ENCODE measurements around the gene ULK4.
"Not testable (repeated sequence)": the region's sequence is repeated elsewhere in the genome, so short reads cannot be mapped to it uniquely, and the experiment has no call there.

The ULK4 gene

GRCh38 chr3:41960826-41961750 lies 815 bp downstream of the ULK4 start:
- DNase-seq (ENCODE audit: low spot score): peak; percentile 20

- no peak for DNase-seq (ENCODE audit: low spot score)
These were observed 5.3 kb downstream of the ULK4 start for GRCh38 chr3:41956574-41956973.

- no peak for DNase-seq (ENCODE audit: low spot score)
These were observed 6.7 kb downstream of the ULK4 start for GRCh38 chr3:41955192-41955591.

GRCh38 chr3:41943311-41943843 lies 18.5 kb downstream of the ULK4 start:
- DNase-seq (ENCODE audit: low spot score): no peak

- no peak for DNase-seq (ENCODE audit: low spot score)
These were observed 21.5 kb downstream of the ULK4 start for GRCh38 chr3:41940393-41940792.

GRCh38 chr3:41936384-41936783 lies 25.5 kb downstream of the ULK4 start:
- DNase-seq (ENCODE audit: low spot score): no peak

- DNase-seq (ENCODE audit: low spot score): no peak
These were observed 28.7 kb downstream of the ULK4 start for GRCh38 chr3:41933154-41933676.

GRCh38 chr3:41932464-41932863 lies 29.4 kb downstream of the ULK4 start:
- DNase-seq (ENCODE audit: low spot score): no peak

GRCh38 chr3:41920406-41920965 lies 41.4 kb downstream of the ULK4 start:
- DNase-seq (ENCODE audit: low spot score): no peak

- no peak for DNase-seq (ENCODE audit: low spot score)
These were observed 46.5 kb downstream of the ULK4 start for GRCh38 chr3:41915353-41915752.

- no peak for DNase-seq (ENCODE audit: low spot score)
These were observed 49.6 kb downstream of the ULK4 start for GRCh38 chr3:41912280-41912679.

GRCh38 chr3:41907330-41908073 lies 54.4 kb downstream of the ULK4 start:
- DNase-seq (ENCODE audit: low spot score): no peak

GRCh38 chr3:41900265-41900664 lies 61.6 kb downstream of the ULK4 start:
- DNase-seq (ENCODE audit: low spot score): peak; percentile 2

- no peak for DNase-seq (ENCODE audit: low spot score)
These were observed 63.3 kb downstream of the ULK4 start for GRCh38 chr3:41898631-41899030.

GRCh38 chr3:41893977-41894376 lies 67.9 kb downstream of the ULK4 start:
- peak; percentile 33 for DNase-seq (ENCODE audit: low spot score)

- no peak for DNase-seq (ENCODE audit: low spot score)
These were observed 73.4 kb downstream of the ULK4 start for GRCh38 chr3:41888368-41889076.

- no peak for DNase-seq (ENCODE audit: low spot score)
These were observed 78.9 kb downstream of the ULK4 start for GRCh38 chr3:41882956-41883355.

- peak; percentile 27 for DNase-seq (ENCODE audit: low spot score)
These were observed 80.6 kb downstream of the ULK4 start for GRCh38 chr3:41881233-41881821.

- DNase-seq (ENCODE audit: low spot score): no peak
These were observed 81.5 kb downstream of the ULK4 start for GRCh38 chr3:41880387-41880786.

GRCh38 chr3:41877741-41878140 lies 84.2 kb downstream of the ULK4 start:
- DNase-seq (ENCODE audit: low spot score): not testable (repeated sequence)

- DNase-seq (ENCODE audit: low spot score): no peak
These were observed 87.9 kb downstream of the ULK4 start for GRCh38 chr3:41874022-41874421.
